Measurements from ENCODE around the gene PARVB. TPM values are rescaled to one million over a fixed set of nuclear protein-coding genes. Genes with fewer than 3 reads are reported as not detected.

Gene PARVB
- total and polyA plus RNA-seq, 4 experiments from 2014 or later = 3.4 to 17.0 (median 9.8) TPM

- ChIA-PET POLR2A (ENCODE audit: partially characterized antibody) (no interaction called here), CTCF (ENCODE audit: partially characterized antibody) (no interaction called here)
- no peak for DNase-seq
- no peak overlapping the region for H3K4me3 Mint-ChIP-seq
- Histone ChIP-seq H3K9me3 (ENCODE audit: control insufficient read depth in 1 of 2, low read length in 2 of 2) (no peaks in the 10 kb centered on the region), H3K27ac (ENCODE audit: low read depth, low read length) (no peak overlapping the region), H3K4me3 (ENCODE audit: low read length in 2 of 2) (no peak overlapping the region), H3K36me3 (ENCODE audit: insufficient read depth, low read length) (no peaks in the 10 kb centered on the region), H3K4me1 (ENCODE audit: insufficient read depth, low read length) (no peaks in the 10 kb centered on the region), H3K27me3 (ENCODE audit: insufficient read depth, low read length) (no peaks in the 10 kb centered on the region)
- no peaks in the 10 kb centered on the region for H3K27me3 Mint-ChIP-seq
- peak overlapping the region in 1 of 7 donors; percentile 15 for H3K27ac Mint-ChIP-seq
- H3K4me1 Mint-ChIP-seq = peaks cover under 1 to 15% (median 1%) of the 10 kb centered on the region in 4 donors
- intact Hi-C loops (cut with micrococcal nuclease) = no loop called here
- no peaks in the 10 kb centered on the region for H3K36me3 Mint-ChIP-seq
- H3K9me3 Mint-ChIP-seq = no peaks in the 10 kb centered on the region
These were observed 5.5 kb upstream of the PARVB start for GRCh38 chr22:44018594-44018993.

GRCh38 chr22:44019416-44019815 is 4.7 kb upstream of the PARVB start:
- no peak overlapping the region for H3K27ac Mint-ChIP-seq
- no peaks in the 10 kb centered on the region for H3K36me3 Mint-ChIP-seq
- intact Hi-C loops (cut with micrococcal nuclease) = no loop called here
- no peaks in the 10 kb centered on the region for H3K27me3 Mint-ChIP-seq
- Histone ChIP-seq H3K4me1 (ENCODE audit: insufficient read depth, low read length) (no peaks in the 10 kb centered on the region), H3K27ac (ENCODE audit: low read depth, low read length) (no peak overlapping the region), H3K27me3 (ENCODE audit: insufficient read depth, low read length) (no peaks in the 10 kb centered on the region), H3K36me3 (ENCODE audit: insufficient read depth, low read length) (no peaks in the 10 kb centered on the region), H3K9me3 (ENCODE audit: control insufficient read depth in 1 of 2, low read length in 2 of 2) (no peaks in the 10 kb centered on the region), H3K4me3 (ENCODE audit: low read length in 2 of 2) (no peak overlapping the region)
- ChIA-PET POLR2A (ENCODE audit: partially characterized antibody) (no interaction called here), CTCF (ENCODE audit: partially characterized antibody) (interaction anchor here (1.1 kb wide), 1 partner anchor 645 kb away, joined by 3 read pairs; no protein-coding TSS in a partner anchor)
- no peak for DNase-seq
- H3K9me3 Mint-ChIP-seq = no peaks in the 10 kb centered on the region
- H3K4me1 Mint-ChIP-seq = peaks cover 4 to 19% (median 4%) of the 10 kb centered on the region in 4 donors
- no peak overlapping the region for H3K4me3 Mint-ChIP-seq

- Histone ChIP-seq H3K27ac (ENCODE audit: low read depth, low read length) (no peak overlapping the region), H3K27me3 (ENCODE audit: insufficient read depth, low read length) (no peaks in the 10 kb centered on the region), H3K9me3 (ENCODE audit: control insufficient read depth in 1 of 2, low read length in 2 of 2) (no peaks in the 10 kb centered on the region), H3K4me1 (ENCODE audit: insufficient read depth, low read length) (peaks cover 2% of the 10 kb centered on the region), H3K4me3 (ENCODE audit: low read length in 2 of 2) (no peak overlapping the region), H3K36me3 (ENCODE audit: insufficient read depth, low read length) (no peaks in the 10 kb centered on the region)
- no peak for DNase-seq
- Mint-ChIP-seq H3K36me3 (no peaks in the 10 kb centered on the region), H3K4me1 (peaks cover 4 to 21% (median 5%) of the 10 kb centered on the region in 4 donors), H3K27ac (no peak overlapping the region), H3K4me3 (no peak overlapping the region), H3K9me3 (no peaks in the 10 kb centered on the region), H3K27me3 (no peaks in the 10 kb centered on the region)
- CTCF ChIA-PET (ENCODE audit: partially characterized antibody) = interaction anchor here (1.0 to 1.1 kb wide), 2 partner anchors 14 to 644 kb away, joined by 3 read pairs; no protein-coding TSS in a partner anchor
- POLR2A ChIA-PET (ENCODE audit: partially characterized antibody) = interaction anchor here (1.1 kb wide), 1 partner anchor 12 kb away, joined by 3 read pairs; no protein-coding TSS in a partner anchor
- intact Hi-C loops (cut with micrococcal nuclease) = no loop called here
These were observed 4.3 kb upstream of the PARVB start for GRCh38 chr22:44019846-44020245.

DNA sequence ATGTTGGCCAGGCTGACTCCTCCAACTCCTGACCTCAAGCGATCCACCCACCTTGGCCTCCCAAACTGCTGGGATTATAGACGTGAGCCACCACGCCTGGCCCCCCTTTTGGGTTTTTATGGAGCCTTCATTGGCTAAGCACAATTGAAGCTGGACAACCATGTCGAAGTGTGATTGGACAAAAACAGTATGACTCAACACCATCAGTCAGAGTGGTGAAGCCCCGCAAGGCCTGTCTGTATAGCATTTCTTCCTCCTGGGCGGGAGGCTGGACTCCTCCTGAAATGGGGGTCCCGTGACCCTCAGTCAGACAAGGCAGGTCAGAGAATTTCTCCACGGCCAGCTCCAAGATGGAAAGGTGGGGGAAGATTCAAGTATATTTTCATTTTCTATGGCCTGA is 3.1 kb upstream of the PARVB start:
- Histone ChIP-seq H3K4me1 (ENCODE audit: insufficient read depth, low read length) (peaks cover 13% of the 10 kb centered on the region), H3K27ac (ENCODE audit: low read depth, low read length) (no peak overlapping the region), H3K4me3 (ENCODE audit: low read length in 2 of 2) (no peak overlapping the region), H3K36me3 (ENCODE audit: insufficient read depth, low read length) (no peaks in the 10 kb centered on the region), H3K9me3 (ENCODE audit: control insufficient read depth in 1 of 2, low read length in 2 of 2) (no peaks in the 10 kb centered on the region), H3K27me3 (ENCODE audit: insufficient read depth, low read length) (no peaks in the 10 kb centered on the region)
- peak overlapping the region in 1 of 7 donors; percentile 36 for H3K27ac Mint-ChIP-seq
- no peaks in the 10 kb centered on the region for H3K36me3 Mint-ChIP-seq
- H3K9me3 Mint-ChIP-seq = no peaks in the 10 kb centered on the region
- no peak overlapping the region for H3K4me3 Mint-ChIP-seq
- no peaks in the 10 kb centered on the region for H3K27me3 Mint-ChIP-seq
- CTCF ChIA-PET (ENCODE audit: partially characterized antibody) = interaction anchor here (1.0 kb wide), 1 partner anchor 12 kb away, joined by 3 read pairs; no protein-coding TSS in a partner anchor
- intact Hi-C loops (cut with micrococcal nuclease) = no loop called here
- POLR2A ChIA-PET (ENCODE audit: partially characterized antibody) = interaction anchor here (1.1 kb wide), 1 partner anchor 11 kb away, joined by 3 read pairs; no protein-coding TSS in a partner anchor
- peaks cover 10 to 33% (median 15%) of the 10 kb centered on the region in 4 donors for H3K4me1 Mint-ChIP-seq
- DNase-seq = no peak

- no peaks in the 10 kb centered on the region for H3K9me3 Mint-ChIP-seq
- no peaks in the 10 kb centered on the region for H3K27me3 Mint-ChIP-seq
- H3K9me3 ChIP-seq (ENCODE audit: control insufficient read depth in 1 of 2, low read length in 2 of 2) = no peaks in the 10 kb centered on the region
- H3K36me3 ChIP-seq (ENCODE audit: insufficient read depth, low read length) = no peaks in the 10 kb centered on the region
- peak overlapping the region; percentile 29 to 82 (median 48) for H3K27ac Mint-ChIP-seq
- peaks cover 17 to 56% (median 30%) of the 10 kb centered on the region in 4 donors for H3K4me1 Mint-ChIP-seq
- CTCF ChIA-PET (ENCODE audit: partially characterized antibody) = interaction anchor here (1.0 kb wide), 1 partner anchor 9 kb away, joined by 3 read pairs; no protein-coding TSS in a partner anchor
- peak overlapping the region in 1 of 2 donors; percentile 45 for H3K4me3 ChIP-seq (ENCODE audit: low read length in 2 of 2)
- H3K27ac ChIP-seq (ENCODE audit: low read depth, low read length) = peak overlapping the region; percentile 31
- H3K4me1 ChIP-seq (ENCODE audit: insufficient read depth, low read length) = peaks cover 29% of the 10 kb centered on the region
- no peaks in the 10 kb centered on the region for H3K36me3 Mint-ChIP-seq
- POLR2A ChIA-PET (ENCODE audit: partially characterized antibody) = no interaction called here
- intact Hi-C loops (cut with micrococcal nuclease) = no loop called here
- H3K27me3 ChIP-seq (ENCODE audit: insufficient read depth, low read length) = no peaks in the 10 kb centered on the region
- DNase-seq = peak in 3 of 5 donors; percentile 8 to 49 (median 10)
- peak overlapping the region; percentile 67 to 88 (median 79) for H3K4me3 Mint-ChIP-seq
These were observed 456 bp upstream of the PARVB start for GRCh38 chr22:44023404-44024287.

DNA sequence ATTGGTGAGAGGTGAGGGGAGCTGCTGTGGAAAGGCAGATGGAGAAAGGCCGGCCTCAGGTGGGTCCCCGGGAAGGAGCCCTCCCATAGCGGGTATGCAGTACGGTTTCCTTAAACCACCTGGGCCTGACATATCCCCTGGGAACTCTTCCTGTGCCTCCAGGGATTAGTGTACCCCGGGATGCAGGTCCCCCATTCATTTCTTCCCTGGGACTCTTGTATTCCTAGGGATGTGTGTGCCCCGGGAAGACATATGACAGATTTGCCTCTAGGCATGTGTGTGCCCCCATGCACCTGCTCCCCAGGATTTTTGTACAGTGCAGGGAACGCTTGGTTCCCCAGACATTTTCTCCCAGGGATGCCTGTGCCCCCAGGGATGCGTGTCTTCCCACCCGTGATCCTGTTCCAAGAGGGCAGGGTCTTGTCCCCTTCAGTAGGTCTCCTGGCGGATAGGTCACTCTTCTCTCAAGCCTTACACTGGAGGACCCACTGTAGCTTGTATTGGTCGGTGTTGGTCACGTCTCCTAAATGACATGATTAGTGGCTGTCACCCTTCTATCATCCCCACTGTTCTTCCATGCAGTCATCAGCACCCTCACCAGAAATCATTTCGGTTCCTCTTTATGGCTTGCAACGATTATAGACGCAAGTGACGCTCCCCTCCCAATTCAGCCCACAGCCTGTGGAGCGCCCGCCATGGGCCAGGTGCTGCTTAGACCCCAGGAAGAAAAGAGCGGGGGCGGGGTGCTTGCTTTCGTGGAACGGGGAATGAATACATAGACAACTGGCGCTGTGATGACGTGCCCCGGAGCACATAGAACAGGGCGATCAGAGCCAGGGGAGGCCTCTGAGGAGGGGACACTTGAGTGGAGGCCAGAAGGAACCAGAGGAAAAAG is 1.3 kb downstream of the PARVB start:
- Histone ChIP-seq H3K36me3 (ENCODE audit: insufficient read depth, low read length) (no peaks in the 10 kb centered on the region), H3K4me3 (ENCODE audit: low read length in 2 of 2) (no peak overlapping the region), H3K9me3 (ENCODE audit: control insufficient read depth in 1 of 2, low read length in 2 of 2) (no peaks in the 10 kb centered on the region), H3K27ac (ENCODE audit: low read depth, low read length) (no peak overlapping the region), H3K4me1 (ENCODE audit: insufficient read depth, low read length) (peaks cover 34% of the 10 kb centered on the region), H3K27me3 (ENCODE audit: insufficient read depth, low read length) (no peaks in the 10 kb centered on the region)
- POLR2A ChIA-PET (ENCODE audit: partially characterized antibody) = interaction anchor here (1.1 to 2.1 kb wide), 3 partner anchors 12 to 30 kb away, joined by 3 to 6 read pairs (median 5); no protein-coding TSS in a partner anchor
- Mint-ChIP-seq H3K27ac (peak overlapping the region in 5 of 7 donors; percentile 81 to 99 (median 94)), H3K4me1 (peaks cover 17 to 59% (median 33%) of the 10 kb centered on the region in 4 donors), H3K9me3 (no peaks in the 10 kb centered on the region), H3K27me3 (no peaks in the 10 kb centered on the region), H3K36me3 (no peaks in the 10 kb centered on the region), H3K4me3 (peak overlapping the region; percentile 71 to 90 (median 80))
- intact Hi-C loops (cut with micrococcal nuclease) = no loop called here
- CTCF ChIA-PET (ENCODE audit: partially characterized antibody) = no interaction called here
- no peak for DNase-seq

Measured in CD4-positive, alpha-beta memory T cell (primary cell).